ENCODE data around the gene JADE3. TPM values are rescaled to one million over a fixed set of nuclear protein-coding genes. Genes with fewer than 3 reads are reported as not detected.

JADE3 gene
- 10 to 100 TPM in 1 of 4 donors, 1 to 10 TPM in 3; 2.0 to 10.9 (median 2.9) TPM for total RNA-seq

GRCh38 chrX:46912098-46912602 is at the start of gene JADE3:
Gene JADE3 (plus strand): TSS chrX:46912421. CDS start chrX:46984895, 72,474 bp downstream.
- peaks cover 0 to 4% (median 0%) of the 10 kb centered on the region in 3 donors for H3K27me3 ChIP-seq
- intact Hi-C loops (cut with DNase I; ENCODE audit: low total_unique reads): no loop called here
- no peaks in the 10 kb centered on the region for H3K9me3 ChIP-seq
- DNase-seq: peak; percentile 26 to 37
- H3K27ac ChIP-seq: peak within 1 kb of the TSS; percentile 20 to 58 (median 48)
- in situ Hi-C loops (cut with MboI; ENCODE audit: low sequenced_read_pairs in 4 of 4): no loop called here
- peak; percentile 89 for ATAC-seq
- peaks cover 0 to 5% of the 10 kb centered on the region in 2 donors for H3K4me1 ChIP-seq
- TF ChIP-seq POLR2A (IDR thresholded peaks at IDR 0.05) (no peak), CTCF (IDR thresholded peaks at IDR 0.05 in 4 of 5, conservative IDR thresholded peaks at IDR 0.05 in 1 of 5) (no peak)
- H3K36me3 ChIP-seq: no peaks in the 10 kb centered on the region
- peak within 1 kb of the TSS; percentile 56 to 69 (median 64) for H3K4me3 ChIP-seq

GRCh38 chrX:46863072-46863471 is 49.1 kb upstream of the JADE3 start:
- intact Hi-C loops (cut with DNase I; ENCODE audit: low total_unique reads): no loop called here
- TF ChIP-seq CTCF (IDR thresholded peaks at IDR 0.05 in 4 of 5, conservative IDR thresholded peaks at IDR 0.05 in 1 of 5): no peak
- ATAC-seq: no peak
- Histone ChIP-seq H3K27me3 (no peaks in the 10 kb centered on the region), H3K9me3 (no peaks in the 10 kb centered on the region), H3K36me3 (no peaks in the 10 kb centered on the region), H3K27ac (no peak overlapping the region), H3K4me1 (no peaks in the 10 kb centered on the region), H3K4me3 (no peak overlapping the region)
- no peak for DNase-seq
- in situ Hi-C loops (cut with MboI; ENCODE audit: low sequenced_read_pairs in 4 of 4): no loop called here

GRCh38 chrX:46864606-46865005 is 47.6 kb upstream of the JADE3 start:
- intact Hi-C loops (cut with DNase I; ENCODE audit: low total_unique reads) (no loop called here), in situ Hi-C loops (cut with MboI; ENCODE audit: low sequenced_read_pairs in 4 of 4) (no loop called here)
- Histone ChIP-seq H3K4me3 (no peak overlapping the region), H3K9me3 (no peaks in the 10 kb centered on the region), H3K4me1 (no peaks in the 10 kb centered on the region), H3K36me3 (no peaks in the 10 kb centered on the region), H3K27me3 (no peaks in the 10 kb centered on the region), H3K27ac (no peak overlapping the region)
- TF ChIP-seq POLR2A (IDR thresholded peaks at IDR 0.05) (no peak), CTCF (IDR thresholded peaks at IDR 0.05 in 4 of 5, conservative IDR thresholded peaks at IDR 0.05 in 1 of 5) (no peak)
- DNase-seq: no peak
- ATAC-seq: no peak

- no peaks in the 10 kb centered on the region for H3K4me1 ChIP-seq
- DNase-seq (no peak), ATAC-seq (no peak)
- H3K27me3 ChIP-seq: no peaks in the 10 kb centered on the region
- intact Hi-C loops (cut with DNase I; ENCODE audit: low total_unique reads): no loop called here
- no peaks in the 10 kb centered on the region for H3K9me3 ChIP-seq
- in situ Hi-C loops (cut with MboI; ENCODE audit: low sequenced_read_pairs in 4 of 4): no loop called here
- H3K4me3 ChIP-seq: no peak overlapping the region
- TF ChIP-seq POLR2A (IDR thresholded peaks at IDR 0.05) (no peak), CTCF (IDR thresholded peaks at IDR 0.05 in 4 of 5, conservative IDR thresholded peaks at IDR 0.05 in 1 of 5) (no peak)
- no peak overlapping the region for H3K27ac ChIP-seq
- H3K36me3 ChIP-seq: no peaks in the 10 kb centered on the region
Observed at GRCh38 chrX:46865281-46865680, 46.9 kb upstream of the JADE3 start.

- DNase-seq: no peak
- no peak overlapping the region for H3K4me3 ChIP-seq
- no peaks in the 10 kb centered on the region for H3K27me3 ChIP-seq
- H3K9me3 ChIP-seq: no peaks in the 10 kb centered on the region
- in situ Hi-C loops (cut with MboI; ENCODE audit: low sequenced_read_pairs in 4 of 4) (no loop called here), intact Hi-C loops (cut with DNase I; ENCODE audit: low total_unique reads) (no loop called here)
- H3K36me3 ChIP-seq: no peaks in the 10 kb centered on the region
- H3K4me1 ChIP-seq: no peaks in the 10 kb centered on the region
- no peak overlapping the region for H3K27ac ChIP-seq
- TF ChIP-seq CTCF (IDR thresholded peaks at IDR 0.05 in 4 of 5, conservative IDR thresholded peaks at IDR 0.05 in 1 of 5) (no peak), POLR2A (IDR thresholded peaks at IDR 0.05) (no peak)
- ATAC-seq: no peak
Observed at GRCh38 chrX:46866726-46867125, 45.5 kb upstream of the JADE3 start.
